Stimulated activated CD8-positive, alpha-beta memory T cell treated with anti-CD3 and anti-CD28 coated beads, Interleukin-12 subunit alpha, Interleukin-12 subunit beta, amount 100 ng/mL, for 1 hour (primary cell): ENCODE data around the gene REXO2.

Experiments used
- DNase-seq: peaks from one replicate; pipeline ENCODE4 v3.0.0-alpha.2; 2020; ENCODE audit warnings: low read depth

Gene REXO2

DNA sequence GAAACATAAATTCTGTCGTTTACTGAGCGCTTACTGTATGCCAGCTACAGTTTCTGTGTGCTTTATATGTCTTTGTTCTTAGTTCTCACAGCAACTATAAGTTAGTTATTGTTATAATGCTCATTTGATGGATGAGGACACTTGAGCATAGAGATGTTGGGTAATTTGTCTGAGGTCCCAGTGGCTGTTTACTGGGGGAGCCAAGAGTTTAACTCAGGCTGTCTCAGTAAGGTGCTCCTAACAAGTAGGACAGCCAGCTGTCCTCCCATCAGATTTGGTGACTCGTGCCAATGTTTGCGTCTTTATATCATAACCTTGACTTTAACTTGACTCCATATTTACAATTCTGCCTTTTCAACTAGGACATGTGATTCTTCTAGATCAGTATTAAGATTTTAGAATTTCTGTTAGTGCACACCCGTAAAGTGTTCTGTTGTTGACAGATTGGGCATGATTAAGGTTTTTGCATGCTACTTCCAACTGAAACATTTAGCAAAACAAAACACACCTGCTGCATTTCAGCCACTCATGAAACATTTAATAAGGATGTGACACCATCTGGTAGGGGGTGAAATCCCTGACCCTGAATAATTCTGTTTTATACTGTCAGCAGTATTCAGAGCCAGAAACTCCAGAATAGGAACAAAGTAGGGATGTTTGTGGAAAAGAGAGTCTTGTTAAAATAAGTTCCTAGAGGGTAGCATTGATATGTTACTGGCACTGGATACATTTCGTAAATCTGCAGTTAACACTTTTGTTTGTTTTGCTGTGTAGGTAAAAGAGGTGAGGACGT, 1.9 kb downstream of the REXO2 start:
- no peak for DNase-seq

- no peak for DNase-seq
Measured at GRCh38 chr11:114441921-114442320, 2.7 kb downstream of the REXO2 start.

DNA sequence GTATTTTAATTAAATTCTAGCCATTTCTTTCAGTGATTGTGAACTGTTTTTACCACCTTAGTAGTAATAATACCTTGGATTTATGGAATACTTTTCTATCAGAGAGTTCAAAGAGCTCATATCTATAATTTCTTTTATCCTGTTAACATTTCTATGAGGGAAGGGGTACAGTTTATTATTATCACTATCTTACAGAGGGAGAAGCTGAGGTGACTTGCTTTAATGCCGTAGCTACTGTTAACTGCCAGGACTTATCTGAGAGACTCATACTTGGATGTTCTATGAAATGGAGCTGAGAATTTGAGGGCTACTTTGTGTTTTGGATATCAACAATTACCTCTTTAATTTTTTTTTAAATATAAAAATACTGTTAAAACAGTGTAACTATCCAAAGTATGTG, 3.3 kb downstream of the REXO2 start:
- DNase-seq = no peak

DNA sequence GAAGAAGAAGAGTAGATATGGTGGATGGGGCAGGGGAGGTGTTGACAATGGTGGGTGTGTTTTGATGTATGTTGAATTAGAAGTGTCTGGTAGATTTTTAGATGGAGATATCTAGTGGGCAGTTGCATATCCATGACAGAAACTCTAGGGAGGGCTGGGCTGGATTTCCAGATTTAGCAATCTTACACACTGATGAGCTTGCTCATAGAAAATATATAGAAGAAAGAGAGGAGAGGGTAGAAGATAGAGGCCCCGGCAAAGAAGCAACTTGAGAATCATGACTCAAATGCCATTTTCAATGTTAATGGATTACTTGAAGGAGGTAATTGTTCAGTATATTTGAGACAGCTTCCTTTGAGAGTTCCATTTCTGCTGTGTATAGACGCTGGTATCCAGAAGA, 8.2 kb downstream of the REXO2 start:
- DNase-seq = no peak

DNA sequence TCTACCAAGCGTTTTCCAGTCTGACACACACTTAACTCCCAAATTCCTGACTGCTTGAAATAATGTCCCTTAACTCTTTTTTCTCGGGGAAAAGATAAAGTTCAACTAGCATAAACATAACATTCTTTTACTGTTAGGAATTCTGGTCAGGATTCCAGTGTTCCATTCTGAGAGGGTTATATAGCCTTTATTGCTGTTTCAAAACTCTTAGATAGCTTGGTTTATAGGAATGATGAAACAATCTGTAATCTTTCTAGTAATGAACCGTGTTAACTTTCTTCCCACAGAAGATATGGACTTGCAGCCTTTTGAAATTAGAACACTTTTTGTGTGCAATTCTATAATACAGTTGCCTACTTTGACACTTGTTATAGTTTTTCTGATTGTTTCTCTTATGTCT, 8.6 kb downstream of the REXO2 start:
- DNase-seq = no peak

DNA sequence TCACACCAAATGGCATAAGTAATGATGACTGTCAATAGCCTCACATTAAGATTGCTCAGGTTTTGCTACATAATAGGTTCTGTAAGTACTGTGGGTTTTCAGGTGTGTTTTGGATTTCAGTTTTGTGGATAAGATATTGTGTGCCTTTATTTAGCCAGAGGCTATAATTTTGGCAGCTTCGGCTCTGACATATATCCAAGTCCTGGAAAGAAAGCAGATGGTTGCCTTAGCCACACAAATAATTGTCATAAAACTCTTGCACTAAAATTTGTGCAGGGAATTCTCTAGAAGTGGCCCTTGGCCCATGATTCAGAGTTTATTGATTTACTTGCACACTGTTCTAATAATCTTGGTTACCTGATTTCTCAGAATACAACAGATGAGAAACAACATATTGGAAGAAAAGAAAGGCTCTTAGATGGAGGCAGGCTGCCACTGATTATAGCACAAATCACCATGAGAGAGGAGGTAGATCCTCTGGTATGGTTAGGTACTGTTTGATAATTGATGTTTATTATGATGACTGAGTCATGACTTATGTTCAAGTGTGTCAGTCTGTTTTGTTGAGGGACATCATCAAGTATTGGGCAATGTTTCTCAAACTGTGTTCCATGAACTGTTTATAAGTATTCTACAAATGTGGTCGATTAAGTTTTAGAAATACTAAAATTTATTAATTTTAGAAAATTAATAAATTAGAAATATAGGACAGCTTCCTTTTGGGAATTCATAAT, 9.6 kb downstream of the REXO2 start:
- DNase-seq = no peak

- no peak for DNase-seq
Measured at GRCh38 chr11:114449845-114450244, 10.6 kb downstream of the REXO2 start.

GRCh38 chr11:114452399-114452798, 13.1 kb downstream of the REXO2 start:
- no peak for DNase-seq

GRCh38 chr11:114463999-114464398, 24.7 kb downstream of the REXO2 start:
- DNase-seq = no peak

- DNase-seq = no peak
Measured at GRCh38 chr11:114466742-114467141, 27.5 kb downstream of the REXO2 start.

GRCh38 chr11:114472661-114473060, 33.4 kb downstream of the REXO2 start:
- DNase-seq = no peak

DNA sequence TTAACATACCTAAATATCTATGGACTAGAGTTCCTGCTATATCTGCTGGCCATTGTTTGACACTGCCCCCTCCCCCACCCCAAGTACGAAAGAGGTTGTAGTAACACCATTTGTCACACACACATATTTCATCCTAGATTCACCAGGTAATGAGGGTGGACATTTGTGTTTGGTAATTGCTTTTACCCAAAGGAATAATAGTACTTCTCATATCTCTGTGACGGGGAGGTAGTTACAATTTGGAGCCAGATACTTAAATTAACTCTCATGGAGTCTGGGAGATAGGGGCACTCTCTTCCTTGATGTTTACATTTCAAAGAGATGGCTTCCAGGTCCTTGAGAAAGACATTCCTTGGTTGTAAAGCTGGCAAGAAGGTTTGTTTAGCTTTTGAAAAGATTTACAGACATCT, 38.7 kb downstream of the REXO2 start:
- DNase-seq = no peak

- no peak for DNase-seq
Measured at GRCh38 chr11:114478768-114479167, 39.5 kb downstream of the REXO2 start.

DNA sequence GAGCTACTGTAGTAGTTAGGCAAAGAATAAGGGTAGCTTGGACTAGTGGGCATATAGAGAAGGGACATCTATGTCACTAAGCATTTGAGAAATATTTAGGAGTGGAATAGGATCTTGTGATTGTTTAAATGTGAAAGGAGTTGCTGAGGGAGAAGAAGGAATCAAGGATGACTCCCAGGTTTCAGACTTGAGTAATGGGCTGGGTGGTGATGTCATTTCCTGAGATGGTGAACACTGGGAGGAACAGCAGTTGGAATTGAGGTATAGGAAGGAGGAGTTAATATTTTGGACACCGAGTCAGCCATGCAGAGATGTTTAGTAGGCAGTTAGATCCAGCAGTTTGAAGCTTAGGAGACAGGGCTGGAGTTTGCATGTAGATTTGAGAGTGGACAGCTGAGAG, 40.1 kb downstream of the REXO2 start:
- no peak for DNase-seq

DNA sequence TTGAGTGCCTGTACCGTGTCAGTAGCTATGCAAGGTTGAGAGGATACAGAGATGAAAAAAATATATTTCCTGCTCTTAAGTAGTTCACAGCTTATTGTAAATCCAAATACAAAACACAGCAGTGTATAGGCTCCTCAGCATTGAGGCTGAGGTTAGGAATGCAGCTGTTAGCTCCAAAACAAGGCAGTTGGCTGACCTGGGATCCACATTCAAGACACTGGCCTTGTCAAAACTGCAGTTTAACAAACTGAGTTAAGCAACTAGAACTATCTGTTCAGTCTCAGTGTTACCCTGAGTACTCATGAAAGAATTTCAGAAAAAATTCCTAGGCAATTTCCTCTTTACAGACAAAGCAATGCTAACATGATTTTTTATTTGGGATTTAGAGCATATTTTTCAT, 42.8 kb downstream of the REXO2 start:
- DNase-seq = no peak

DNA sequence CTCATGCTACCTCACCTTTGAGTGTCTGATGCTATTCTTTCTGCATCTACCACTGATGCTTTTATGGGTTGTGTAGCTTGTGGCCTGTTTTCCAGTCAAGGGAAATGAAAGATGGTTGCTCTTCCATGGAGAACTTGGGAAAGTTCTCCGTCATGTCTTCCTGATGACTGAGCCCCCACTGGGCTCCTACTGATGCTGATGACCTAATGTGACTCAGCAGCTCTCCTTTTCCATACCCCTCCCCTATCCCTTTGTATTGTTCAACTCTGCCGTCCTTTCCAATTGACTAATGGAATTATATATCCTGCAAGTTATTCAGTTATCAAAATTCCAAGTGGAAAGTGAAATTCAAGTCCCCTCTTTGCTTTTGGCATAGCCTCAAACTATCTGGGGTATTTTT, 44.7 kb downstream of the REXO2 start:
- DNase-seq = no peak

GRCh38 chr11:114496915-114497314, 57.6 kb downstream of the REXO2 start:
- DNase-seq = no peak

DNA sequence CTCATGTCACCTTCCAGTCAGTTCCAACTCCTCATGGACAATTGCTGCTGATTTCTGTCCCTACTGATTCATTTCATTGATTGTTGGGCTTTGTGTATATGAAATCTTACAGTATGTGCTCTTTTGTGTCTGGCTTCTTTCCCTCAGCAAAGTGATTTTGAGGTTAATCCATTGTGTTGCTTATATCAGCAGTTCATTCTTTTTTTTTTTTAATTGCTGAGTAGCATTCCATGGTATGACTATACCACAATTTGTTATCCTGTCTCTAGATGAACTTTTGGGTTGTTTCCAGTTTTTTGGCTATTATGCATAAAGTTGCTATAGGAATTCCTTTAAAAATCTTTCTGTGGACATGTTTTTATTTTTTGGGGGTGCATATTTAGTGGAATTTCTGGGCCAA, 60.5 kb downstream of the REXO2 start:
- DNase-seq = no peak
